Measurements from ENCODE around the gene DUSP11. TPM values are rescaled to one million over a fixed set of nuclear protein-coding genes. Genes with fewer than 3 reads are reported as not detected.
A peak's percentile ranks its signal among the peaks of the same experiment; 100 is the strongest.

The DUSP11 gene
- total RNA-seq, 1 donor from 2014 or later, result 36.3 TPM

DNA sequence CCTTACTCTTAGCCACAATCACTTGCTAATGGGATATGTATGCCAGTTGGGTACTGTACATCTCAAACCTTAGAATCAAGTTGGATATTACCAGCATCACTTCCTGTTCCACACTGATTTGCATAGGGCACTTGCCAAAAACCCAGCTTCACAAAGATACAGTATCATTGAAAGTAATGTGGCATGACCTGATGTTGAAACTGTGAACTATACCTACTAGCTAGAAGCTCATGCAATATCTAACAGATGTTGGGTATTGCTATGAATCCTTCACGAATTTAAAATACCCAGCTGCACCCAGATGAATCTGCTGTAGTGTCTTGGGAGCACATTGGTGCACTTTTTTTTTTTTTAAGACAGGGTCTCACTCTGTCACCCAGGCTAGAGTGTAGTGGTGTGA is 42.4 kb upstream of the DUSP11 start:
- Histone ChIP-seq H3K27ac (no peak overlapping the region), H3K4me3 (no peak overlapping the region), H3K4me1 (no peaks in the 10 kb centered on the region), H3K9me3 (no peaks in the 10 kb centered on the region), H3K36me3 (no peaks in the 10 kb centered on the region), H3K27me3 (no peaks in the 10 kb centered on the region)
- DNase-seq (ENCODE audit: extremely low spot score in 2 of 2), result no peak
- TF ChIP-seq, protein P1, sequence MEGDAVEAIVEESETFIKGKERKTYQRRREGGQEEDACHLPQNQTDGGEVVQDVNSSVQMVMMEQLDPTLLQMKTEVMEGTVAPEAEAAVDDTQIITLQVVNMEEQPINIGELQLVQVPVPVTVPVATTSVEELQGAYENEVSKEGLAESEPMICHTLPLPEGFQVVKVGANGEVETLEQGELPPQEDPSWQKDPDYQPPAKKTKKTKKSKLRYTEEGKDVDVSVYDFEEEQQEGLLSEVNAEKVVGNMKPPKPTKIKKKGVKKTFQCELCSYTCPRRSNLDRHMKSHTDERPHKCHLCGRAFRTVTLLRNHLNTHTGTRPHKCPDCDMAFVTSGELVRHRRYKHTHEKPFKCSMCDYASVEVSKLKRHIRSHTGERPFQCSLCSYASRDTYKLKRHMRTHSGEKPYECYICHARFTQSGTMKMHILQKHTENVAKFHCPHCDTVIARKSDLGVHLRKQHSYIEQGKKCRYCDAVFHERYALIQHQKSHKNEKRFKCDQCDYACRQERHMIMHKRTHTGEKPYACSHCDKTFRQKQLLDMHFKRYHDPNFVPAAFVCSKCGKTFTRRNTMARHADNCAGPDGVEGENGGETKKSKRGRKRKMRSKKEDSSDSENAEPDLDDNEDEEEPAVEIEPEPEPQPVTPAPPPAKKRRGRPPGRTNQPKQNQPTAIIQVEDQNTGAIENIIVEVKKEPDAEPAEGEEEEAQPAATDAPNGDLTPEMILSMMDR (IDR thresholded peaks at IDR 0.05), result no peak
- TF ChIP-seq POLR2A (IDR thresholded peaks at IDR 0.05) (no peak), POLR2AphosphoS5 (IDR thresholded peaks at IDR 0.05; ENCODE audit: insufficient read depth in 1 of 2, low read depth in 1 of 2) (no peak)
- intact Hi-C loops (cut with DNase I), result loop anchor here (10.0 kb wide), 2 partner anchors 323 to 513 kb away; partner anchors contain the start of gene BOLA3

- Histone ChIP-seq H3K4me1 (no peaks in the 10 kb centered on the region), H3K9me3 (no peaks in the 10 kb centered on the region), H3K27ac (no peak overlapping the region), H3K36me3 (no peaks in the 10 kb centered on the region), H3K4me3 (no peak overlapping the region), H3K27me3 (no peaks in the 10 kb centered on the region)
- no peak for DNase-seq (ENCODE audit: extremely low spot score in 2 of 2)
- TF ChIP-seq POLR2A (IDR thresholded peaks at IDR 0.05), result no peak
- TF ChIP-seq POLR2AphosphoS5 (IDR thresholded peaks at IDR 0.05; ENCODE audit: insufficient read depth in 1 of 2, low read depth in 1 of 2), result no peak
- TF ChIP-seq, protein P1 (IDR thresholded peaks at IDR 0.05), result no peak
- intact Hi-C loops (cut with DNase I), result loop anchor here (10.0 kb wide), 2 partner anchors 323 to 513 kb away; partner anchors contain the start of gene BOLA3
These were observed 41.8 kb upstream of the DUSP11 start for GRCh38 chr2:73821669-73822068.

GRCh38 chr2:73821227-73821626 is 41.3 kb upstream of the DUSP11 start:
- Histone ChIP-seq H3K4me3 (no peak overlapping the region), H3K27me3 (no peaks in the 10 kb centered on the region), H3K27ac (no peak overlapping the region), H3K36me3 (no peaks in the 10 kb centered on the region), H3K9me3 (no peaks in the 10 kb centered on the region), H3K4me1 (no peaks in the 10 kb centered on the region)
- peak in 1 of 2 donors; percentile 37 for DNase-seq (ENCODE audit: extremely low spot score in 2 of 2)
- no peak for TF ChIP-seq POLR2A (IDR thresholded peaks at IDR 0.05)
- TF ChIP-seq POLR2AphosphoS5 (IDR thresholded peaks at IDR 0.05; ENCODE audit: insufficient read depth in 1 of 2, low read depth in 1 of 2), result no peak
- TF ChIP-seq, protein P1 (IDR thresholded peaks at IDR 0.05), result no peak
- intact Hi-C loops (cut with DNase I), result loop anchor here (10.0 kb wide), 2 partner anchors 324 to 514 kb away; partner anchors contain the start of gene BOLA3

- Histone ChIP-seq H3K27me3 (no peaks in the 10 kb centered on the region), H3K36me3 (no peaks in the 10 kb centered on the region), H3K27ac (no peak overlapping the region), H3K4me3 (no peak overlapping the region), H3K9me3 (no peaks in the 10 kb centered on the region), H3K4me1 (no peaks in the 10 kb centered on the region)
- peak in 1 of 2 donors; percentile 5 for DNase-seq (ENCODE audit: extremely low spot score in 2 of 2)
- no peak for TF ChIP-seq POLR2A (IDR thresholded peaks at IDR 0.05)
- TF ChIP-seq POLR2AphosphoS5 (IDR thresholded peaks at IDR 0.05; ENCODE audit: insufficient read depth in 1 of 2, low read depth in 1 of 2), result no peak
- intact Hi-C loops (cut with DNase I), result no loop called here
These were observed 38.4 kb upstream of the DUSP11 start for GRCh38 chr2:73818296-73818695.

DNA sequence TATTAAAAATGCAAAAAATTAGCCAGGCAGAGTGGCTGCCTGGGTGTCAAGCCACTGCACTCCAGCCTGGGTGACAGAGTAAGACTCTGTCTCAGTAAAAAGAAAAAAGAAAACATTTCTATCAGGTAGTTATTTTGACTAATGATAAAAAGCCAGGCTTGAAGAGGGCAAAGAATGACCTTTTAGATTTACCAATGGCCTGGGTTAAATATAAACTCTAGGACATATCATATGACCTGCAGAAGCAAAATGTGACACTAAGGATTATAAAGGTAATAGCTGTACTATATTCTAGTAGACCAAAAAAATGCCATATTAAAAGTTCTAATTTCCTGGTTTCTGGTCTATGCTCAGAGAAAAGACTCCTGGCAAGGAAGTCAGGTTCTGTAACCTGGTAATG is 32.7 kb upstream of the DUSP11 start:
- H3K9me3 ChIP-seq, result no peaks in the 10 kb centered on the region
- TF ChIP-seq, protein P1 (IDR thresholded peaks at IDR 0.05), result no peak
- TF ChIP-seq POLR2A (IDR thresholded peaks at IDR 0.05) (no peak), POLR2AphosphoS5 (IDR thresholded peaks at IDR 0.05; ENCODE audit: insufficient read depth in 1 of 2, low read depth in 1 of 2) (no peak)
- H3K27ac ChIP-seq, result no peak overlapping the region
- H3K36me3 ChIP-seq, result no peaks in the 10 kb centered on the region
- H3K4me1 ChIP-seq, result no peaks in the 10 kb centered on the region
- H3K27me3 ChIP-seq, result no peaks in the 10 kb centered on the region
- intact Hi-C loops (cut with DNase I), result no loop called here
- no peak overlapping the region for H3K4me3 ChIP-seq
- DNase-seq (ENCODE audit: extremely low spot score in 2 of 2), result no peak
